Measurements from ENCODE around the gene EXOC2. TPM values are rescaled to one million over a fixed set of nuclear protein-coding genes. Genes with fewer than 3 reads are reported as not detected.

The EXOC2 gene
- total RNA-seq, 1 experiment from 2014 or later, result 30.5 TPM

DNA sequence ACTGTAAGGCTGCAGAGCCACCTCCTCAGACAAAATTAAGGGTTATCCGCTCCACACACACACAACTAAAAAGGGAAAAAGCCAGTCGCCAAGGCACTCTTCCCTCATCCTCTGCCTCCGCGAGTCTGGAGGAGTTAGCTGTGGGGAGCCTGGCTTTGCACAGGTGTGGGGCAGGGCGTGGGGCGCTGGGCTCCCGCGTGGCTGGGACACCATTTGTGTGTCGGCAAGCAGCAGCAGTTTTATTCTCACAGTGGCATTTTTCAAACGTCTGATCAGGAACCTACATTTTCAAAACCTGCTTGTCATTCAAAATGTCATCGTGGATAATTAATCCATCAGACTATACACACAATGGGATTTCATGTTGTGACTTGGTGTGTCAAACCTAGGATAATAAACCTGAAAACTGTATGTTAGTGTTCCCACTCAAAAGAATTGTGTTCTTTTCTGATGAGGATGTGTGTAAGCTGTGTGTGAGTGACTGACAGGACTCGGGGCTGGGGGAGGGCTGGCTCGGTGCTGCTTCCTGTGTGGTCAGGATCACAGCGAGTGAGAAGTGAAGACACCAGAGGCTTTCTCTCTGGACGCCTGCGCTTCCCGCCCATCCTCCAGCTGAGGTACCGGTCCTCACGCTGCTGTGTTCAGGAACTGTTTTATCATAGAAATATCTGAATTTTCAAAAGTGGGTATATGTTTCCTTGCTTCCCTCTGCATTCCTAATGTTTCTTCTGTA, 218.3 kb downstream of the EXOC2 start:
- Histone ChIP-seq H3K27ac (ENCODE audit: low read length) (no peak overlapping the region), H3K27me3 (ENCODE audit: control insufficient read depth, insufficient read depth, low read length) (no peaks in the 10 kb centered on the region), H3K9me3 (ENCODE audit: control insufficient read depth, insufficient read depth, low read depth, low read length) (no peaks in the 10 kb centered on the region), H3K36me3 (ENCODE audit: control insufficient read depth, insufficient read depth, low read length) (no peaks in the 10 kb centered on the region), H3K4me3 (ENCODE audit: low read depth in 2 of 2, low read length in 2 of 2) (no peak overlapping the region), H3K4me1 (ENCODE audit: control insufficient read depth, insufficient read depth, low read length) (no peaks in the 10 kb centered on the region)
- DNase-seq (ENCODE audit: low read depth, low spot score) (no peak), ATAC-seq (no peak; the same call in 1 of the 2 replicates)
- TF ChIP-seq TCF7L2 (IDR thresholded peaks at IDR 0.05; ENCODE audit: low read depth, low read length), result no peak
- TF ChIP-seq, protein P1, sequence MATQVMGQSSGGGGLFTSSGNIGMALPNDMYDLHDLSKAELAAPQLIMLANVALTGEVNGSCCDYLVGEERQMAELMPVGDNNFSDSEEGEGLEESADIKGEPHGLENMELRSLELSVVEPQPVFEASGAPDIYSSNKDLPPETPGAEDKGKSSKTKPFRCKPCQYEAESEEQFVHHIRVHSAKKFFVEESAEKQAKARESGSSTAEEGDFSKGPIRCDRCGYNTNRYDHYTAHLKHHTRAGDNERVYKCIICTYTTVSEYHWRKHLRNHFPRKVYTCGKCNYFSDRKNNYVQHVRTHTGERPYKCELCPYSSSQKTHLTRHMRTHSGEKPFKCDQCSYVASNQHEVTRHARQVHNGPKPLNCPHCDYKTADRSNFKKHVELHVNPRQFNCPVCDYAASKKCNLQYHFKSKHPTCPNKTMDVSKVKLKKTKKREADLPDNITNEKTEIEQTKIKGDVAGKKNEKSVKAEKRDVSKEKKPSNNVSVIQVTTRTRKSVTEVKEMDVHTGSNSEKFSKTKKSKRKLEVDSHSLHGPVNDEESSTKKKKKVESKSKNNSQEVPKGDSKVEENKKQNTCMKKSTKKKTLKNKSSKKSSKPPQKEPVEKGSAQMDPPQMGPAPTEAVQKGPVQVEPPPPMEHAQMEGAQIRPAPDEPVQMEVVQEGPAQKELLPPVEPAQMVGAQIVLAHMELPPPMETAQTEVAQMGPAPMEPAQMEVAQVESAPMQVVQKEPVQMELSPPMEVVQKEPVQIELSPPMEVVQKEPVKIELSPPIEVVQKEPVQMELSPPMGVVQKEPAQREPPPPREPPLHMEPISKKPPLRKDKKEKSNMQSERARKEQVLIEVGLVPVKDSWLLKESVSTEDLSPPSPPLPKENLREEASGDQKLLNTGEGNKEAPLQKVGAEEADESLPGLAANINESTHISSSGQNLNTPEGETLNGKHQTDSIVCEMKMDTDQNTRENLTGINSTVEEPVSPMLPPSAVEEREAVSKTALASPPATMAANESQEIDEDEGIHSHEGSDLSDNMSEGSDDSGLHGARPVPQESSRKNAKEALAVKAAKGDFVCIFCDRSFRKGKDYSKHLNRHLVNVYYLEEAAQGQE (IDR thresholded peaks at IDR 0.05; ENCODE audit: insufficient read depth in 1 of 2, low read depth in 2 of 2, low read length in 1 of 2), result no peak
- TF ChIP-seq, protein P2, sequence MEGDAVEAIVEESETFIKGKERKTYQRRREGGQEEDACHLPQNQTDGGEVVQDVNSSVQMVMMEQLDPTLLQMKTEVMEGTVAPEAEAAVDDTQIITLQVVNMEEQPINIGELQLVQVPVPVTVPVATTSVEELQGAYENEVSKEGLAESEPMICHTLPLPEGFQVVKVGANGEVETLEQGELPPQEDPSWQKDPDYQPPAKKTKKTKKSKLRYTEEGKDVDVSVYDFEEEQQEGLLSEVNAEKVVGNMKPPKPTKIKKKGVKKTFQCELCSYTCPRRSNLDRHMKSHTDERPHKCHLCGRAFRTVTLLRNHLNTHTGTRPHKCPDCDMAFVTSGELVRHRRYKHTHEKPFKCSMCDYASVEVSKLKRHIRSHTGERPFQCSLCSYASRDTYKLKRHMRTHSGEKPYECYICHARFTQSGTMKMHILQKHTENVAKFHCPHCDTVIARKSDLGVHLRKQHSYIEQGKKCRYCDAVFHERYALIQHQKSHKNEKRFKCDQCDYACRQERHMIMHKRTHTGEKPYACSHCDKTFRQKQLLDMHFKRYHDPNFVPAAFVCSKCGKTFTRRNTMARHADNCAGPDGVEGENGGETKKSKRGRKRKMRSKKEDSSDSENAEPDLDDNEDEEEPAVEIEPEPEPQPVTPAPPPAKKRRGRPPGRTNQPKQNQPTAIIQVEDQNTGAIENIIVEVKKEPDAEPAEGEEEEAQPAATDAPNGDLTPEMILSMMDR (IDR thresholded peaks at IDR 0.05), result no peak
- TF ChIP-seq SIN3A (IDR thresholded peaks at IDR 0.05; ENCODE audit: borderline replicate concordance, insufficient read depth, low read depth, low read length), result no peak
- TF ChIP-seq POLR2AphosphoS5 (IDR thresholded peaks at IDR 0.05; ENCODE audit: low read depth, low read length), result no peak
- ChIA-PET CTCF (no interaction called here), POLR2A (no interaction called here)
- BruUV-seq (replicated peaks), result no TSS peak
- intact Hi-C loops (cut with micrococcal nuclease; ENCODE audit: unreplicated experiment), result no loop called here
- in situ Hi-C loops (cut with HindIII; ENCODE audit: low pct_unique_long_range_greater_than_20kb, low sequenced_read_pairs), result no loop called here

DNA sequence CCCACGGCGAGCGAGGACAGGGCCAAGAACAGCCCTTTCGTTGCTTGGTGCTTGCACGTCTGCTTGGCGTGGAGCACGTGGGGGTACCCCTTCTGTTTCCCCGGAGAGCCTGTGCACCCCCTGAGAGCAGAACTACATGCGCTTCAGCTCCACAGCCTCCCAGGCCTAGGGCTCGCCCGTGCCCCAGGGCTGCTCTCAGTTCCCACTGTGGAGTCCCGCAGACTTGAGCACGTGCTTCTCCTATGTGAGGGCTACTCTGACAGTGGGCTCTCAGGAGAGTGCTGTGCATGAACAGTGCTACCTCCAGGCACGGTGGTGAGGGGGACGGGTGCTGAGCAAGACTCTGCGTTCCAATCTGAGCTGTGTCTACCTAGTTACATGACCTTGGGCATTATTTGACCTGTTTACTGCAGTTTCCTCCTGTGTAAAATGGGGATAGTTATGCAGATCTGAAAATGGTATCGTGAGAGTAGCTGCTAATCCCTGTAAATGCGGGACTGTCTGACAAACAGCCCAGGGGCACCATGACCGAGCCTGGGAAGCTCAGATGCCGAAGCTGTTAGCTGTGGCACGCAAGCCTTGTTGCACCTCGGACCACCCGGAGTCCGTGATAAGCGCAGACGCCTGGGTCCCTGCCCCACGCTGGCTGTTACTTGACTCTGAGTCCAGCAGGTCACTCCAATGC, 219.0 kb downstream of the EXOC2 start:
- H3K9me3 ChIP-seq (ENCODE audit: control insufficient read depth, insufficient read depth, low read depth, low read length), result no peaks in the 10 kb centered on the region
- peak; percentile 37; the same call in 1 of the 2 replicates for ATAC-seq
- H3K4me1 ChIP-seq (ENCODE audit: control insufficient read depth, insufficient read depth, low read length), result no peaks in the 10 kb centered on the region
- intact Hi-C loops (cut with micrococcal nuclease; ENCODE audit: unreplicated experiment), result no loop called here
- no peak for TF ChIP-seq POLR2AphosphoS5 (IDR thresholded peaks at IDR 0.05; ENCODE audit: low read depth, low read length)
- TF ChIP-seq, protein P1 (IDR thresholded peaks at IDR 0.05; ENCODE audit: insufficient read depth in 1 of 2, low read depth in 2 of 2, low read length in 1 of 2), result no peak
- TF ChIP-seq, protein P2 (IDR thresholded peaks at IDR 0.05), result no peak
- no peak for TF ChIP-seq SIN3A (IDR thresholded peaks at IDR 0.05; ENCODE audit: borderline replicate concordance, insufficient read depth, low read depth, low read length)
- TF ChIP-seq TCF7L2 (IDR thresholded peaks at IDR 0.05; ENCODE audit: low read depth, low read length), result no peak
- CTCF ChIA-PET, result no interaction called here
- POLR2A ChIA-PET, result no interaction called here
- in situ Hi-C loops (cut with HindIII; ENCODE audit: low pct_unique_long_range_greater_than_20kb, low sequenced_read_pairs), result no loop called here
- no peaks in the 10 kb centered on the region for H3K36me3 ChIP-seq (ENCODE audit: control insufficient read depth, insufficient read depth, low read length)
- no peak overlapping the region for H3K27ac ChIP-seq (ENCODE audit: low read length)
- no peaks in the 10 kb centered on the region for H3K27me3 ChIP-seq (ENCODE audit: control insufficient read depth, insufficient read depth, low read length)
- DNase-seq (ENCODE audit: low read depth, low spot score), result no peak
- no peak overlapping the region for H3K4me3 ChIP-seq (ENCODE audit: low read depth in 2 of 2, low read length in 2 of 2)
- no TSS peak for BruUV-seq (replicated peaks)

Data from Panc1 (cell line).